GM21737 (cell line): ENCODE data around the gene EMB.
"Not testable (repeated sequence)": the region's sequence is repeated elsewhere in the genome, so short reads cannot be mapped to it uniquely, and the experiment has no call there.

Source experiments
- ATAC-seq: cut with Tn5 transposase; IDR thresholded peaks from one replicate; pipeline ENCODE4 v1.9.1; 2021; ENCODE audit warnings: mild to moderate bottlenecking, moderate library complexity; ENCODE audit not compliant: unreplicated experiment

Gene EMB

DNA sequence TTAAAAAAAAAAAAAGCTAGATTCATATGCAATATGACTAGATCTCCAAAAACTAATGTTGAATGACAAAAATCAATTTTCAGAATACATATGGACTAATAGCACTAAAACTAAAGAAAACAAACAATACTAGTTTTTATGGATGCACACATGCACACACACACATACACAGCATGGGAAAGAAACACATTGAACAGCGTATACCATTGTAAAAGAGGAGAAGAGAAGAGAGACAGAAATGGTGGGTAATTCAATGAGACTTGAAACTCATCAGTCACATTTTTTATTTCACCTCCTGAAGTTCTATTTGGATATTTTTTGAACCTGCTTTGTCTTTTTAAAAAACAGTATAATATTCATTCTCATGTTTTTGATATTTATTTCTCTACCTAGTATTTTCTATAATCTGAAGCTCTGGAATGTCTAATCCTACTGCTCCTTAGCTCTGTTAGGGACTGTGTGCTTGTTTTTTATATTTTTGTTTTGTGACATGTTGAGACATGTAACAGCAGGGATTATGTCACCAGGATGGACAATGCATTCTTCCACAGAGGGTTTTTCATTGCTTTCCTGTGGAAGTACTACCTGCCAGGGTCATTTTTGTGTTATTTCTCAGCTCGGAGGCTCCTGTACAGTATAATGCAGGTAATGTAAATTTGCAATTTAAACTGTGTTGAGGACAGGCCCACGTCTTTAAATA is 17.8 kb downstream of the EMB start:
- ATAC-seq = not testable (repeated sequence)

DNA sequence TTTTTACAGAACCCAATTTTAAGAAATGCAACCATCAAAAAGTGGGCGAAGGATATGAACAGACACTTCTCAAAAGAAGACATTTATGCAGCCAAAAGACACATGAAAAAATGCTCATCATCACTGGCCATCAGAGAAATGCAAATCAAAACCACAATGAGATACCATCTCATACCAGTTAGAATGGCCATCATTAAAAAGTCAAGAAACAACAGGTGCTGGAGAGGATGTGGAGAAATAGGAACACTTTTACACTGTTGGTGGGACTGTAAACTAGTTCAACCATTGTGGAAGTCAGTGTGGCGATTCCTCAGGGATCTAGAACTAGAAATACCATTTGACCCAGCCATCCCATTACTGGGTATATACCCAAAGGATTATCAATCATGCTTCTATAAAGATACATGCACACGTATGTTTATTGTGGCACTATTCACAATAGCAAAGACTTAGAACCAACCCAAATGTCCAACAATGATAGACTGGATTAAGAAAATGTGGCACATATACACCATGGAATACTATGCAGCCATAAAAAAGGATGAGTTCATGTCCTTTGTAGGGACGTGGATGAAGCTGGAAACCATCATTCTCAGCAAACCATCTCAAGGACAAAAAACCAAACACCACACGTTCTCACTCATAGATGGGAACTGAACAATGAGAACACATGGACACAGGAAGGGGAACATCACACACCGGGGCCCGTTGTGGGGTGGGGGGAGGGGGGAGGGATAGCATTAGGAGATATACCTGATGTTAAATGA is 19.7 kb downstream of the EMB start:
- ATAC-seq = not testable (repeated sequence)

DNA sequence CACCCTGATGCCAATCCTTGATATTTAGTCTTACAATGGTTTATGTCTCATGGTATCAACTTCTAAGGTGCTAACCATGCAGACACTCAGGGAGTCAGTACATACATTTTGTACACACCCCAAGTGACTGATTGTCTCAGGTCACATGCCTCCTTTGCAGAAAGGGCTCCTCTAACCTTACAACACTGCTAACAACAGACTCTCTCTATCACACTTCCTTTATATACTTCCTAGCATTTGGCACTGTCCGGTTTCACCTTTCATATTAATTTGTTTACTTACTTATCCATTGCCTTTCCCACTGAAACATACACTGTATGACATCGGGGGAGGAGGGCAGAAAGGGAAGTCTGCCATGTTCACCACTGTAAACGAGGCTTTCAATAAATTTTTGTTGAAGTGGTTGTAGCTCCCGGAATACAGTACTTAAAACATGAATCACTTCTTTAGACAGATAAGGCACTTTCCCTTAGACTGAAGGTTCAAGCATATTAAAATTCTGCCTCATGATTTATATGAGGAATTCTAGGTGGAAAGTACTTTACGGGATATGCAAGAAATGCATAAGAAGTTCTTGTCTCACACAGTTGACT is 20.6 kb downstream of the EMB start:
- ATAC-seq = no peak

DNA sequence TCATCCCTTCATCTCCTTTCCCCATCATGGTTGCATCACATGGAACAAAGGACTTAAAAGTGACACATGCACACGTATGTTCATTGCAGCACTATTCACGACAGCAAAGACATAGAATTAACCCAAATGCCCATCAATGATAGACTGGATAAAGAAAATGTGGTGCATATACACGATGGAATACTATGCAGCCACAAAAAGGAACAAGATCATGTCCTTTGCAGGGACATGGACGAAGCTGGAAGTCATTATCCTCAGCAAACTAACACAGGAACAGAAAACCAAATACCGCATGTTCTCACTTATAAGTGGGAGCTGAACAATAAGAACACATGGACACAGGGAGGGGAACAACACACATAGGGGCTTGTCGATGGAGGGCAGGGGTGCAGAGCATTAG is 21.4 kb downstream of the EMB start:
- not testable (repeated sequence) for ATAC-seq

DNA sequence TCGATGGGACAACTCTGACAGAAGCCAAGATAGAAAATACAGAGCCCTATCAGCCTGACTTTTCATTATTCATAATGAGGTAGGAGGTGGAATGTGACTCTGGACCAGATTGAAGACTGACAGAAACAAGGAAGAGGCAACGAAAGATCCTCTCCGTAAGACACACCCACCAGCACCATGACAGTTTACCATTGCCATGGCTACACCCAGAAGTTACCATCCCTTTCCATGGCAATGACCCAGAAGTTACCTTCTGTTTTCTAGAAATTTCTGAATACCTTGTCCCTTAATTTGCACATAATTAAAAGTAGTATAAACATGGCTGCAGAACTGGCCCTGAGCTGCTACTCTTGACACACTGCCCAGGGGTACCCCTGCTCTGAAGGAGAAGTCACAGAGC is 24.5 kb downstream of the EMB start:
- not testable (repeated sequence) for ATAC-seq

DNA sequence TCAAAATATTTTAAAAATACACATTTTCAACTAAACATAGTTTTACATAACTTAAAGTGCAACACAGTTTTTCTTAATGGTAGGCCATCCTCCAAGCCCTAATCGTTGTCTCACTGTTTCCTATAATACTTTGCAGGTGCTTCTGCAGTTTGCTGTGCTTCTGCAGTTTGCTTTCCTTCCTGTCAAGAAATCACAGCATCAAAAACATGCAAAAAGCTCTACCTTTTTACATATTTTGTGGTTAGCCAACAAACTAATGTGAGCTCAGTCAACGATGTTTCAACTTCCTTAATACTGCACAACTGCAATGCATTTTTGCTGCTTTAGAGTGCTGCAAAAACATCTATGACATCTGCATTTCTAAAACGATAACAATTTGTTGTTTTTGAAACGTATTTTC is 25.2 kb downstream of the EMB start:
- ATAC-seq = peak; percentile 90

DNA sequence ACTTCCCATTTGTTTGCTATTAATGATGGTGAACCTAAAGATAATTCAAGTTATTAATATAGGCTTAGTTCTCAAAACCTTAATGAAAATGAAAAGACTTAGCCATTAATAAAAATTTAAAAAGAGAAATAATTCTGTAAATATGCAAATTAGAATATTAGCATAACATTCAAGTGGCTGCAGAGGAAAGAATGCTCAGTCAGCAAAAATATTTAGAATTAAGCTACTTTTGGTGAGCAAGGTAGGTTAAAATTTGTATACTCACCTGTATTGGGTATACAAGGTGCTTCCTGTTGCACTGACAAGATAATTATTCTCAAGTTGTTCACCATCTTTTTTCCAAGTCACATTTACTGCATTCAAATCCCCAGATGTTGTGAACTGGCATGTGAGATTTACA is 30.2 kb downstream of the EMB start:
- not testable (repeated sequence) for ATAC-seq

DNA sequence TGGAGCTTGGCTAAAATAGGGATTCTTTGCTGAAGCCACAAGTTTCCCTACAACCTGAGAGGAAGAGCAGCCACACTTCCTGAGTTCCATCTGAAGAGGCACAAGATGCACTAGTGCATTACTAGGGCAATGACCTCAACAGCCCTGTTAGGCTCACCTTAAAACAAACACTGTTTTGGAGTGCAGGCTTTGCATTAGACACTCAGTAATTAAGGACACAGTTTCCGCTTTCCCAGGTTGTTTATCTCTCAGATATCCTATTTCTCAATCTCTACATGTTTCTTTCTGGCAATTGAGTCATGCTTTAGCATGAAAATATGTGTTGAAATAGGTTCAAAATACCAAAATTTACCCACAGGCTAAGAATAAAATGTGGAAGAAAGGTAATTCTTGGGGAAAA is 34.2 kb downstream of the EMB start:
- no peak for ATAC-seq

DNA sequence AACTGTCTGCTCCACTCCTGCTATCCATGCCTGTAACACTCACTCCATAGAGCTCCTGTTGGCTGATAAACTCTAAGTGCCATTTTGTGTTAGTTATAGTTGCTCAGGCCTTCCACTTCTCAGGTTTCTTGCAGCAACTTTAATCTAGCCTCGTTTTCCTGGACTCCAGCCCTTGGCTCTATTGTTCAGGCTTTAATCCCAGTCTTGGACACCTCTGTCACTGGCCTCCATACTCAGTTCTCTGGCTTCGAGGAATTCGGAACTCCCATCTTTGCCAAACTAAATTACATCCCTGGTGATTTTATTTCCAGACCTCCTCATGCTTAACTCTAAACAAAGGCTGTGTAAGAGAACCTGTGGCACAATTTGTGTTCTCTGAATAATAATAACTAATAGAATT is 39.8 kb downstream of the EMB start:
- no peak for ATAC-seq

DNA sequence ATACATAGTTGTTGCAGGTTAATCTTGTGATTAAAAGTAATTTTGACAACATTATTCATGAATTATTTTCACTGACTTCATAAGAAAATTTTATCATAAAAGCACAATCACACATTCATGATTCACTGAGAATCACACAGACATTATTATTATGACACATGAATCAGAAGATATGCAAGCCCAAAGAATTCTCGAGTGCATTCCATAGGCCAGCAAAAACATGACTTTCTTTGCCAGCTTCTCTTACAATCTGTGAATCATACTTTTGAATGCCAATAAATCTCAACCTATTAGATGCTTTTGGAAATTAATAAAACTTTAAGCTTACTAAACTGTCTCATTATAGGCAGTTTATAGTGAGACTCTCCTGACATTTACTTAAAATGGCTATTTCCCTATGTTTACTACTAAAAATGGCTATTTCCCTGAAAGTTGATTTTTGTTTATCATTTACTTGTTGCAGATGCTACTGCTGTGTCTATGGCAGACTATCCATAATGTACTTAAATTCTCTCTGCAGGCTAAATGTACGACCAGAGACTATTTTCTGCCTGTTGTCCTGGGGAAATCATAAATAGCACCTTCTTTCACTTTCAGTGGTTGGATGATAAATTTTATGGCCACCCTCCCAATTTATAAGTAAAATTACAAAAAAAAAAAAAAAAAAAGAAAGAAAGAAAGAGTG is 47.0 kb downstream of the EMB start:
- not testable (repeated sequence) for ATAC-seq

DNA sequence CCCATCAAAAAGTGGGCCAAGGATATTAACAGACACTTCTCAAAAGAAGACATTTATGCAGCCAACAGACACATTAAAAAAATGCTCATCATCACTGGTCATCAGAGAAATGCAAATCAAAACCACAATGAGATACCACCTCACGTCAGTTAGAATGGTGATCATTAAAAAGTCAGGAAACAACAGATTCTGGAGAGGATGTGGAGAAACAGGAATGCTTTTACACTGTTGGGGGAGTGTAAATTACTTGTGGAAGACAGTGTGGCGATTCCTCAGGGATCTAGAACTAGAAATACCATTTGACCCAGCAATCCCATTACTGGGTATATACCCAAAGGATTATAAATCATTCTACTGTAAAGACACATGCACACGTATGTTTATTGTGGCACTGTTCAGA is 48.8 kb downstream of the EMB start:
- not testable (repeated sequence) for ATAC-seq

DNA sequence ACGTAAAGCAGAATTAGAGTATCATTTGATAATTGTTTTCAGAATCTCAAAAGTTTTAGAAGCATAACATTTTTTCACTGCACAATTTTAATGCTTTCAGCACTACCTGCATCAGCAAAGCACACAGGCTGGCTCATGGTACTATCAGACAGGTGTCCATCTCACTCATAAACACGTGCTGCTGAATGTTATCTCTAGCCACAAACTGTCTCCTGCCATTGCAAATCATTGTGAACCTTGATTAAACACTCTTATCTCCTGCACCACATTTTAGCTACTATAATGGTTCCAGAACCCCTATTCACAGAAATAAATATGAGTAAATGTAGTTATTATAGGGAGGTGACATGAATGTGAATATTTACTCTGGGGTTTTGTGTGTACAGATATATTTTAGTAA is 56.7 kb downstream of the EMB start:
- not testable (repeated sequence) for ATAC-seq

DNA sequence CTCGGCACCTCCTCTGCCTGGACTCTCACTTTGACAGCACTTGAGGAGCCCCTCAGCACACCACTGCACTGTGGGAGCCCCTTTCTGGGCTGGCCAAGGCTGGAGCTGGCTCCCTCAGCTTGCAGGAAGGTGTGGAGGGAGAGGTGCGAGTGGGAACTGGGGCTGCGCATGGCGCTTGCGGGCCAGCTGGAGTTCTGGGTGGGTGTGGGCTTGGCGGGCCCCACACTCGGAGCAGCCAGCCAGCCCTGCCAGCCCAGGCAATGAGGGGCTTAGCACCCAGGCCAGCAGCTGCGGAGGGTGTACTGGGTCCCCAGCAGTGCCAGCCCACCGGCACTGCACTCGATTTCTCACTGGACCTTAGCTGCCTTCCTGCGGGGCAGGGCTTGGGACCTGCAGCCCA is 64.4 kb downstream of the EMB start:
- ATAC-seq = not testable (repeated sequence)

DNA sequence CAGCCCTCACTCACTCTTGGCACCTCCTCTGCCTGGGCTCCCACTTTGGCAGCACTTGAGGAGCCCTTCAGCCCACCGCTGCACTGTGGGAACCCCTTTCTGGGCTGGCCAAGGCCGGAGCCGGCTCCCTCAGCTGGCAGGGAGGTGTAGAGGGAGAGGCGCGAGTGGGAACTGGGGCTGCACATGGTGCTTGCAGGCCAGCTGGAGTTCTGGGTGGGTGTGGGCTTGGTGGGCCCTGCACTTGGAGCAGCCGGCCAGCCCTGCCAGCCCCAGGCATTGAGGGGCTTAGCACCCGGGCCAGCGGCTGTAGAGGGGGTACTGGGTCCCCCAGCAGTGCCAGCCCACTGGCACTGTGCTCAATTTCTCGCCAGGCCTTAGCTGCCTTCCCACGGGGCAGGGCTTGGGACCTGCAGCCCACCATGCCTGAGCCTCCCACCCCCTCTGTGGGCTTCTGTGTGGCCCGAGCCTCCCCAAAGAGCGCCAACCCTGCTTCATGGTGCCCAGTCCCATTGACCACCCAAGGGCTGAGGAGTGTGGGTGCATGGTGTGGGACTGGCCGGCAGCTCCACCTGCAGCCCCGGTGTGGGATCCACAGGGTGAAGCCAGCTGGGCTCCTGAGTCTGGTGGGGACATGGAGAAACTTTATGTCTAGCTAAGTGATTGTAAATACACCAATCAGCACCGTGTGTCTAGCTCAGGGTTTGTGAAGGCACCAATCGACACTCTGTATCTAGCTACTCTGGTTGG is 71.6 kb downstream of the EMB start:
- ATAC-seq = not testable (repeated sequence)

DNA sequence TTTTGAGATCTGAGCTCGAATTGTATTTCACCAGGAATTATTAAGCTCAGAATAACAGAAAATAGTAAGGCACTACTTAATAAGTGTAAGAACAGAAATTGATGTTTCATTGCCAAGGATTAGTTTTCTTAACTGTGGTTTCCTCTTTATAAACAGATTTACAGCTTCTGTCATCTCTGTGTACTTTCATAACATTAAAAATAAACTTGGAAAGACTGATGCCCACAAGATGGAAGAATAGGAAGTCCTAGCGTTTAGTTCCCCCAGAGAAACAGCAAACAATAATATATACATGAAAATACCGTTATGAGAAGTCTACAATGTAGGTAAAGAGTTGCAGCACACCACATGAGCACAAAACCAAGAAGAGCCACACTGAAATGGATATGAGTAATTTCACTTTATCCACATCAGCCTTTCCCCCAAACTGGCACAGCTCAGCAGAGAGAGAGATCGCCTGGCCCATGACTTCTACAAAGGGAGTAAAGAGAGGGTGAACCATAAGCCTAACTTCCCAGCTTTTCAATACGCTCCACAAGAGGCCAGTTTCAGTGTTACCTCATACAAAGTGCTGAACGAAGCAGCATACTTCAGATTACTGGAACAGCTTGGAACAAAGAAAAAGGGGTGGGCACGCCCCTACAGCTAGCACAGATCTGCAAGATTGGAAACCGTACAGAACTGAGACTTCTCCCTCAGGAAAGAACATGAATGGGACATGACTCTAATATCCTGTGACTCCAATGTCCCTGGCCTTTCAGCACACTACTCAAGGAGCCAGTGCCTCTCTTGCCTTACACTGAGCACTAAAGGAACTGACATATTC is 75.4 kb downstream of the EMB start:
- no peak for ATAC-seq

DNA sequence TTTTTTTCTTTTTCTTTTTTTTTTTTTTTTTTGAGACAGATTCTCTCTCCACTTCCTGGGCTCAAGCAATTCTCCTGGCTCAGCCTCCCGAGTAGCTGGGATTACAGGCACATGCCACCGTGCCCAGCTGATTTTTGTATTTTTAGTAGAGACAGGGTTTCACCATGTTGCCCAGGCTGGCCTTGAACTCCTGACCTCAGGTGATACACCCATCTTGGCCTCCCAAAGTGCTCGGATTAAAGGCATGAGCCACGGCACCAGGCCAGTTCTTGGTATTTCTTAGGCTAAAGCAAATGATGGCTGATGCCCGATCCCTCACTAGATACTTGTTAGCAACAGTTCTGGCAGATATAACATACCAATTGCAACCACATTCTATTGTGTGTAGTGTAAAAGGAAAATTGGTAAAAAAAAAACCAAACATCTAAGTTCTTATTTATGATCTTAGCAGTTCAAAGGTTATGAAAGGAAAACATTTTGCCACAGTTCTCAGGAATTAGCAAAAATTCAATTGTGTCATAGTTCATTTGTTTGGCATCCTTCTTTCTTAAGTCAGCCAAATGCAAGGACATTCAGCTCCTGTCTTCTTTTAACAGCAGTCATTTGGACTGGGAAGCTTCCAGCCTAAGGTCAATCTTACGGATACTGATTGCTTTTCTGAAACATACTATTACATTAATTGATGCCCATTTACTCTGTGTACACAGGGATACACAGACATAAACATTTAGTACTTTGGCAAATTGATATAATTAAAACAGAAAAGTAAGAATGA is 76.4 kb downstream of the EMB start:
- ATAC-seq = not testable (repeated sequence)

DNA sequence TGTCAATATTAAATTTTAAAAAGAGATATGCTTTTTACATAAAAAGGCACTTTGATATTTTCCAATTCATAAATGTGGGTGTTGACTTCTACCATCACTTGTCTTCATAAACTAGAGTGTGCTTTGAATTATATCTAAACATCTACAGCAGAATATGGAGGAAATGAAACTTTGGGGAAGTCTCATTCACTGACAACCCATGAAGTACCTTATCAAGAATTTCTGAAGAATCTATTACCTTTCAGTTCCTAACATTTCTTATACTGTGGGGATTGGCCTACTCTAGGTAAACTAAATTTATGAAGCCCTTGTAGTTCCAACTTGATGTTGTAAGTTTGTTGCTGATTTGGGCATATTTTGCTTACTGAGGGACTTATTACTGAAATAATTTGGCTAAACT is 81.9 kb downstream of the EMB start:
- ATAC-seq = no peak

DNA sequence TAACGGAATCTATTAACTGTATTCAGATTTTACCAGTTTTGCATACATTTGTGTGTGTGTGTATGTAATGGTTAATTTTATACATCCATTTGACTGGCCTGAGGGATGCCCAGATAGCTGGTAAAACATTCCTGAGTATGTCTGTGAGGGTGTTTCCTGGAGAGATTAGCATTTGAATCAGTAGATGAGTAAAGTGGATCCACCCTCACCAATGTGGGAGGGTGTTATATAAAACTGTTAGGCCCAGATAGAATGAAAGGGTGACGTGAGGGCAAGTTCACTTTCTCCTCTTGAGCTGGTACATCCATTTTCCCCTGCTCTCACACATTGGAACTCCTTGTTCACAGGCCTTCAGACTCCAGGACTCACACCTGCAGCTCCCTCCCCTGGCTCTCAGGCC is 88.7 kb downstream of the EMB start:
- no peak for ATAC-seq
